Fibroblast of lung (primary cell): Measurements from ENCODE around the gene NCAPD2. TPM values are rescaled to one million over a fixed set of nuclear protein-coding genes. Genes with fewer than 3 reads are reported as not detected.

Experiments used
- DNase-seq, 2 donors: peaks; one replicate each; pipeline versions ENCODE4 v3.0.0 to v3.0.0-alpha.2; 2010; ENCODE audit warnings: low read depth in 2 of 2
- H2AFZ ChIP-seq: 2 replicates; pipeline ENCODE4 v1.5.1; 2012; ENCODE audit warnings: low read length, control low read depth, inconsistent platforms
- H3K27ac ChIP-seq: 2 replicates; pipeline ENCODE4 v1.5.1; 2011; ENCODE audit warnings: low read length, control low read depth; ENCODE audit not compliant: insufficient read depth
- H3K27me3 ChIP-seq: 2 replicates; pipeline ENCODE4 v1.5.1; 2011; ENCODE audit warnings: mild to moderate bottlenecking, low read length; ENCODE audit not compliant: control insufficient read depth, insufficient read depth
- H3K36me3 ChIP-seq: 2 replicates; pipeline ENCODE4 v1.5.1; 2011; ENCODE audit warnings: low read length; ENCODE audit not compliant: control insufficient read depth, insufficient read depth
- H3K4me1 ChIP-seq: 2 replicates; pipeline ENCODE4 v1.5.1; 2011; ENCODE audit warnings: low read length; ENCODE audit not compliant: control insufficient read depth, insufficient read depth; ENCODE audit errors: extremely low read depth
- H3K4me2 ChIP-seq: 2 replicates; pipeline ENCODE4 v1.5.1; 2011; ENCODE audit warnings: low read length, control low read depth; ENCODE audit not compliant: insufficient read depth; ENCODE audit errors: extremely low read depth
- H3K4me3 ChIP-seq, 4 experiments: fragments of 200-600 bp in 1 of 4; sonication (generic) in 1 of 4; replicated peaks in 1 of 4; 2 replicates each; pipeline ENCODE4 v1.5.1; 2011 to 2016; ENCODE audit warnings: low read length in 4 of 4, low read depth in 3 of 4, mild to moderate bottlenecking in 3 of 4, control low read depth in 2 of 4, inconsistent platforms in 1 of 4, mixed read lengths in 1 of 4; ENCODE audit not compliant: insufficient read depth in 1 of 4; ENCODE audit errors: control extremely low read depth in 1 of 4
- H3K79me2 ChIP-seq: 2 replicates; pipeline ENCODE4 v1.5.1; 2012; ENCODE audit warnings: mild to moderate bottlenecking, low read length, inconsistent platforms; ENCODE audit not compliant: control insufficient read depth, insufficient read depth
- H3K9ac ChIP-seq: 2 replicates; pipeline ENCODE4 v1.5.1; 2011; ENCODE audit warnings: mild to moderate bottlenecking, low read length, control low read depth; ENCODE audit not compliant: insufficient read depth
- H3K9me3 ChIP-seq: 2 replicates; pipeline ENCODE4 v1.5.1; 2012; ENCODE audit warnings: low read depth, low read length; ENCODE audit not compliant: control insufficient read depth, insufficient read depth
- H4K20me1 ChIP-seq: 2 replicates; pipeline ENCODE4 v1.5.1; 2011; ENCODE audit warnings: low read length; ENCODE audit not compliant: control insufficient read depth, insufficient read depth; ENCODE audit errors: extremely low read depth
- EZH2 ChIP-seq: IDR thresholded peaks from 2 replicates; pipeline ENCODE4 v1.5.1; 2012; ENCODE audit warnings: low read length, control low read depth, mild to moderate bottlenecking; ENCODE audit errors: missing control alignments
- polyA plus RNA-seq, 2 donors: library from polyadenylated mRNA; depleted of rRNA in 1 of 2; stranded (reverse) in 1 of 2; unstranded in 1 of 2; fragments of >200 nt; gene quantifications; 2 replicates each; pipeline ENCODE4 v1.2.1, GENCODE V29; 2011 to 2012; ENCODE audit warnings: missing spikeins in 1 of 2
- total RNA-seq: library from RNA; depleted of rRNA; stranded (reverse); fragments of >200 nt; gene quantifications from 2 replicates; pipeline ENCODE4 v1.2.1, GENCODE V29; 2014
- TF ChIP-seq, protein P1 (sequence below), 2 donors: IDR thresholded peaks in 1 of 2; conservative IDR thresholded peaks in 1 of 2; 1 replicate in 1 of 2; 2 replicates in 1 of 2; pipeline ENCODE4 v1.5.1; 2011 to 2012; ENCODE audit warnings: low read length in 2 of 2, control low read depth in 1 of 2, inconsistent platforms in 1 of 2, low read depth in 1 of 2, mild to moderate bottlenecking in 1 of 2

Gene NCAPD2
- total and polyA plus RNA-seq, 2 donors (not counting 1 experiment from before 2014, with no cell fraction given) = 17.2 to 42.3 TPM

DNA sequence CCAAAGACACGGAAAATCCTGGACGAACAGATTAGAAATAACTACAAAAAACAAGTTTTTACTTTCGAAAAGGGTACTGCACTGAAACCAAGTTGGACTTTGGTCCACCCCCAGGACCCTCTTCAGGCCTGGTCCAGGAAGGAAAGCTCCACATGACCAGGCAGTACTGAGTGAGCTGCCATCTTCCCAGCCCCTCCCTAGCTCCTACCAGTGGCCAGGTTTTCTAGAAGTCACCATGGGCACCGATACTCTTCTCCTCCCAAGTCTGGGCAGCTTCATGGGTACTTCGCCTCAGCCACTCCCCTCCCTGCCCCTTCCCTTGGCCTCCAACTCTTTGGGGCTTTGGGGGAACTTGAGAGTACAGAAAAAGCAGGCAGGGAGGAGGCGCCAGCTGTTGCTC is 30.0 kb upstream of the NCAPD2 start:
- TF ChIP-seq, protein P1, sequence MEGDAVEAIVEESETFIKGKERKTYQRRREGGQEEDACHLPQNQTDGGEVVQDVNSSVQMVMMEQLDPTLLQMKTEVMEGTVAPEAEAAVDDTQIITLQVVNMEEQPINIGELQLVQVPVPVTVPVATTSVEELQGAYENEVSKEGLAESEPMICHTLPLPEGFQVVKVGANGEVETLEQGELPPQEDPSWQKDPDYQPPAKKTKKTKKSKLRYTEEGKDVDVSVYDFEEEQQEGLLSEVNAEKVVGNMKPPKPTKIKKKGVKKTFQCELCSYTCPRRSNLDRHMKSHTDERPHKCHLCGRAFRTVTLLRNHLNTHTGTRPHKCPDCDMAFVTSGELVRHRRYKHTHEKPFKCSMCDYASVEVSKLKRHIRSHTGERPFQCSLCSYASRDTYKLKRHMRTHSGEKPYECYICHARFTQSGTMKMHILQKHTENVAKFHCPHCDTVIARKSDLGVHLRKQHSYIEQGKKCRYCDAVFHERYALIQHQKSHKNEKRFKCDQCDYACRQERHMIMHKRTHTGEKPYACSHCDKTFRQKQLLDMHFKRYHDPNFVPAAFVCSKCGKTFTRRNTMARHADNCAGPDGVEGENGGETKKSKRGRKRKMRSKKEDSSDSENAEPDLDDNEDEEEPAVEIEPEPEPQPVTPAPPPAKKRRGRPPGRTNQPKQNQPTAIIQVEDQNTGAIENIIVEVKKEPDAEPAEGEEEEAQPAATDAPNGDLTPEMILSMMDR (conservative IDR thresholded peaks at IDR 0.05 in 1 of 2, IDR thresholded peaks at IDR 0.05 in 1 of 2; ENCODE audit: low read depth in 1 of 2, low read length in 2 of 2) = no peak
- TF ChIP-seq EZH2 = no peak
- Histone ChIP-seq H3K27ac (no peak overlapping the region), H3K4me2 (no peak overlapping the region), H3K27me3 (no peaks in the 10 kb centered on the region), H3K9me3 (no peaks in the 10 kb centered on the region), H3K79me2 (peaks cover 8% of the 10 kb centered on the region), H2AFZ (no peak overlapping the region), H3K9ac (no peak overlapping the region), H3K36me3 (peaks cover 27% of the 10 kb centered on the region), H3K4me3 (no peak overlapping the region), H4K20me1 (no peaks in the 10 kb centered on the region), H3K4me1 (peaks cover 9% of the 10 kb centered on the region)
- DNase-seq = no peak

DNA sequence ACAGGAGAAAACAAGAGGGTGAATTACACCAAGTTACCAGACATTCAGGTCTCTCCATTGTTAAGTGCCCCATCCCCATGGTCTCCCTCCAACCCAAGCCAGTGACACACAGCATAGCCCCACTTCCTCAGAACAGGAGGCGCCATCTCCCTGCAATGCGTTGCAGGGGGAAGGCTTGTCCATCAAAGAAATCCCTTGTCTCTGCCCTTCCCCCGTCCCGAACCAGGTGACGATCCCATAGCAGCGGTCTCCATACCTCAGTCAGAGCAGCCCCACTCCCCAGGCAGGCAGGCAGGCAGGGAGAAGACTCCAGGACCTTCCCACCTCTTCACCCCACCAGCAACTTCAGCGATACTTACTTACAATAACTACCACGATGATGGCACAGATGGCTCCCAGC is 29.4 kb upstream of the NCAPD2 start:
- Histone ChIP-seq H3K4me1 (peaks cover 11% of the 10 kb centered on the region), H3K36me3 (peaks cover 26% of the 10 kb centered on the region), H3K79me2 (peaks cover 13% of the 10 kb centered on the region), H2AFZ (no peak overlapping the region), H3K4me2 (no peak overlapping the region), H3K4me3 (no peak overlapping the region), H3K9me3 (no peaks in the 10 kb centered on the region), H3K9ac (no peak overlapping the region), H3K27ac (no peak overlapping the region), H4K20me1 (no peaks in the 10 kb centered on the region), H3K27me3 (no peaks in the 10 kb centered on the region)
- no peak for DNase-seq
- TF ChIP-seq EZH2 = no peak
- TF ChIP-seq, protein P1 (conservative IDR thresholded peaks at IDR 0.05 in 1 of 2, IDR thresholded peaks at IDR 0.05 in 1 of 2; ENCODE audit: low read depth in 1 of 2, low read length in 2 of 2) = no peak

DNA sequence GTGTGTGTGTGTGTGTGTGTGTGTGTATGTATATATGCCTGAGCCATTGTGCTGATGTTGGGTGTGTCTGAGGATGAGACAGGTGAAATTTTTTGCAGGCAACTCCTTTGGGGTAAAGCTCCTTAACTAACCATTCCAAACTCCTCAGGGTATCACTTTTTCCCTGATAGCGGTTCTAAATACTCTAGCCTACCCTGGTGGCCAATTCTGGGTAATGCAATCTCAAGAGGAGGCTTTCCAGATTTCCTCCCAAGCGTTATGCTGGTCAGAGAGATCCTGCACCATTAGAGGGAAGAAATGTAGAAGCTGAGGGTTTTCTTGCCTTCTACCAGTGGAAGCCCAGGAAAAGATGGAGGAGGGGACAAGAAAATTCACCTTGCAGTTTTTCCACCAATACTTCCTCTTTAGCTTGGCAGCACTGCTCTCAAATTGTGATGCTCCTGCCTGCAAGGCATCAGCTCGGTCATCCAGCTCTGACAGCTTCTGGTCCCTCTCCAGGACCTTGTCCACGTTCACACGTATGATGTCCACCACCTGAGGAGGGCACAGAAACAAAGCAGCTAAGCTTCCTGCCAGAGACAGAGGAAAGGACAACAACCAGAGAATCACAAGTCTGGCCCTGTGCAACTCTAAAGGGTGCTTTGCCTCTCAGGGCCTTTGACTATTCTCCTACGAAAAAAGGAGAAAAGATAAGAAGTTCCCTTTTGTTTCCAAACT is 28.3 kb upstream of the NCAPD2 start:
- Histone ChIP-seq H3K4me2 (no peak overlapping the region), H3K9me3 (no peaks in the 10 kb centered on the region), H2AFZ (no peak overlapping the region), H3K79me2 (peaks cover 17% of the 10 kb centered on the region), H3K4me1 (peaks cover 11% of the 10 kb centered on the region), H3K9ac (no peak overlapping the region), H3K36me3 (peaks cover 24% of the 10 kb centered on the region), H3K4me3 (no peak overlapping the region), H3K27ac (no peak overlapping the region), H4K20me1 (no peaks in the 10 kb centered on the region), H3K27me3 (no peaks in the 10 kb centered on the region)
- no peak for TF ChIP-seq EZH2
- TF ChIP-seq, protein P1 (conservative IDR thresholded peaks at IDR 0.05 in 1 of 2, IDR thresholded peaks at IDR 0.05 in 1 of 2; ENCODE audit: low read depth in 1 of 2, low read length in 2 of 2) = peak; percentile 96 to 97
- peak; percentile 60 to 85 for DNase-seq
